ENCODE data around the gene HIRIP3.
"Not testable (repeated sequence)": the region's sequence is repeated elsewhere in the genome, so short reads cannot be mapped to it uniquely, and the experiment has no call there.

Gene HIRIP3

DNA sequence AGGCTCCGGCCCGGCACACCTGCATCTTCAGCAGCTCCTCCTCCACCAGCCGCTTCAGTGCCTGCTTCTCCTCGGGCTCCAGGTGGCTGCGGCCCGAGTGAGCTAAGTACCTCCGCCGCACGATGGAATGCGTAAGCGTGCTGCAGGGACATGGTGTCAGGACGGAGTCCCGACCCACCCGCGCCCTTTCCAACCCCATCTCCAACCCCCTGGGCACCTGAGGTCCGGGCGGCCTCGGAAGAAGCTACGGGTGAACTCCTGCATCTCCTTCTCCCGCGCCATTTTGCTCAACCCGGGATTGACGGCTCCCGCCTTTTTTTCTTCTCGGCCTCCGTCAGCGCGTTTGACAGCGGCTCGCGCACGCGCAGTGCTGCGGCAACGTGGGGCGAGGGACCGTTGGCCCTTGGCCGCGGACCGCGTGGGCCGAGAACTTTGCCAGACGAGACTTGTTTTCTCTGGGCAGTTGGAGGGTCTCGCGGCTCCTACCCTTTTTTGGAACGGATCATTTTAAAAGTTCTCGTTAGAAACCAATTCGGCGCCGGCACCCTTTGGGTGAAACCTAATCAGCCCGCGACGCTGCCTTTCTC is at the start of gene HIRIP3:
HIRIP3 (minus strand) TSS at position 294 of the 587 bp plus-strand sequence; CDS start at position 282, 12 bp downstream.
- DNase-seq (ENCODE audit: low read depth): peak; percentile 79

DNA sequence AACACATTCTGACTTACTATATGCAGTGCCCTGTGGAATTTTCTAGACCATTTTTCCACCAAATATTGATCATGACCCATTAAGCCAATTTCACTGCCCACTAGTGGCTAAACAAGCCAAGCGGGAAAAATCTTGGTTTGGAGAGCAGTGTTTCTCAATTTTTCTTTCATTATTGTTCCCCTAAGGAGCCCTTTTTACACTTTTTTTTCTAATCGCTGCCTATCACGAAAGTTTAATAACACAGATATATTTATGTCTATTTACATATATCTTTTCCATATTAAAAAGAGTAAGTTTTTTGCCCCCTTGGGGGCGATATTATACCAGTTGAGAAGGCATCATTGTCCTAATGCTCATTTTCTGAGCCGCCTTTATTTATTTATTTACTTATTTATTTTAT is 46.4 kb upstream of the HIRIP3 start:
- no peak for DNase-seq (ENCODE audit: low read depth)

DNA sequence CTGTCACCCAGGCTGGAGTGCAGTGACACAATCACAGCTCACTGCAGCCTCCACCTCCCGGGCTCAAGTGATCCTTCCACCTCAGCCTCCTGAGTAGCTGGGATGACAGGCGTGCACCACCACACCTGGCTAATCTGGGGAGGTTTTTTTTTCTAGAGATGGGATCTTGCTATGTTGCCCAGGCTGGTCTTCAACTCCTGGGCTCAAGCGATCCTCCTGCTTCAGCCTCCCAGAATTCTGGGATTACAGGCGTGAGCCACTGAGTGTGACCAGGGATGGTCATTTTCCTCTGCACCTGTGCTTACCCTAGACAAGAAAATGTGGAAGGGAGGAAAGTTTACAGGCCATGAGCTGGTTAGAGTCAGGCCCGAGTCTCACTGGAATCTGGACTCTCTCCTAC is 45.3 kb upstream of the HIRIP3 start:
- DNase-seq (ENCODE audit: low read depth): not testable (repeated sequence)

- DNase-seq (ENCODE audit: low read depth): no peak
These were observed 44.8 kb upstream of the HIRIP3 start for GRCh38 chr16:30040221-30040620.

DNA sequence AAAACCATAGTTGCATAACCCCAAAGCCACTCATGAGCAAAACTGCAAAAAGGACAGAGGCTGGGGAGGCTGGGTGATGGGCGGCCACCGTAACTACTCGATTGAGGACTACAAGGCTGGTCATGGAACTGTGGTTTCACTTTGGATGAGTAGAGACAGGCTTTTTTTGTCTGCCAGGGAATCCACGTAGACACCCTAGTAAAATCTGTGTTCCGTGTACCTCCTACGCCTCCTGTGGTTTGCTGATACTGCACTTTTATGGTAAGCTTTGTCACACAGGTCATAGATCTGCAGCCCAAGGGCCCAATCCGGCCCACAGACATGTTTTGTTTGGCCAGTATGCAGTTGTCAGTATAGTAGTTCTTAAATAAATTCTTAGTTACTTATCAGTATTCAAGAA is 37.9 kb upstream of the HIRIP3 start:
- no peak for DNase-seq (ENCODE audit: low read depth)

- peak; percentile 33 for DNase-seq (ENCODE audit: low read depth)
These were observed 36.8 kb upstream of the HIRIP3 start for GRCh38 chr16:30032083-30032819.

- DNase-seq (ENCODE audit: low read depth): no peak
These were observed 36.1 kb upstream of the HIRIP3 start for GRCh38 chr16:30031477-30031918.

GRCh38 chr16:30030841-30031413 is 35.5 kb upstream of the HIRIP3 start, which contains the start of gene TLCD3B:
TSS of gene TLCD3B (minus strand) at chr16:30031271. CDS start at chr16:30030527, 744 bp downstream.
- no peak for DNase-seq (ENCODE audit: low read depth)

DNA sequence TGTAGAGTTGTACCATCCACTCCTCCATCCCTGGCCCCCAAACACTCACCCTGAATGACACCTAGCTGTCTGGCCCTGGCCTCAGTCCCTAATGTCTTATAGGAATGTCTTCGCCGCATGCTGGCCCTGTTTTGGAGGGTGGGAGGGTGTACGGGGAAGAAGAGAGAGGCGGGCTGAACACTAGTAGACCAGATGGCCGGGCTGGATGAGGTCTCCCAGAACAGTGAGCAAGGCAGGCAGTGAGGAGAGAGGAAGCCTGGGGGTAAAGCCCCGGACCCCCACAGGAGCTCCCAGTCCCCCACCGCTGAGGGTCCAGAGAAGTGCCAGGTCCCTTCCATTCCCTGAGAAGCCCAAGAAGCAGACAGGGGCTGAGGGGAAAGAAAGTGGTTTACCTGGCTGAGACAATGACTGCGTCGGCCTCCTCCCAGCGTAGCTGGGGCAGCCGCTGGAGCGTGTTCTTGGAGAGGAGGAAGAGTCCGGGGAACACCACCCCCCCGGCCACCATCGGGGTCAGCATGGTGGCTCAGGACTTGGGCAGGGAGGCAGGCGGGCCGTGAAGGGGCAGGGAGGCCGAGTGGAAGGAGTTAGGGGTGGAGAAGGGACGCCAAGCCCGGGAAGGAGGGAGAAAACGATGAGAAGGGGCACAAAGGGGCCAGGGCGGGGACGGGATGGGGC is 34.7 kb upstream of the HIRIP3 start:
- no peak for DNase-seq (ENCODE audit: low read depth)

- no peak for DNase-seq (ENCODE audit: low read depth)
These were observed 33.1 kb upstream of the HIRIP3 start for GRCh38 chr16:30028438-30029076.

DNA sequence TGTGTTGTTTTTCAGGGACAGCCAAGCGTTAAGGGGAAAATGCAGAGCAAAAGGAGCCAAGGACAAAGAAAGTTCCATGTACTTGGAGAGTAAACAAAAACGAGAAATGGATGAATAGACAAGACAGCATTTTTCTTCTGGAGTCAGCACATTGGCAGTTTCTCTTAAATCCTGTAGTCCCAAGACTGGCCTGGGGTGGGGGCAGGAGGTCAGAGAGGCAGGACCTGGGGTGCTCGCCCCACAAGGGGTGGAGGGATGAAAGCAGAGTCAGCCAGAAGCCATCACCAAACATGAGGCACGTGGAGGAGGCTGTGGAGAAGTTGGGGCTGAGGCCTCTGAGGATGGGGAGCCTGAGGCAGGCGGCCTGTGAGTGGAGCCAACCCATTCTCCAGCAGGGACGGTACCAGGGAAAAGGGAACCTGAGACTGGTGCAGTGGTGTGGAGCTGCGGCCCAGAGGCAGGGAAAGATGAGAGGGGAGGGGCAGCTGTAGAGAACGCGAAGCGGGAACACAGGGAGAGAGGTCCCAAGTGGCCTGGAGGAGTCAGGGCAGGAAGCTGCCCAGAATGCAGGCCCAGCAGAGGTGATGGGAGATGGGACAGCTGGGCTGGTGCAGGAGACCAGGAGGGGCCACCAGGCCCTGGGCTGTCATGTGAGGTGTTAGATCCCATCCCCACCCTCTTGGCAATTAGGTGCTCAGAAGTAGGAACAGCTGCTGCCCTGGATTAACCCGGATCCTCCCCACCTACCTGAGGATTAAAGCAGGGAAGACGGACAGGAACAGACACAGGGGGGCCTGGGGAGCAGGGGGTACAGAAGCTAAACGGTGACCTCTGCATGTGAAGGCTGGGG is 32.4 kb upstream of the HIRIP3 start:
- no peak for DNase-seq (ENCODE audit: low read depth)

GRCh38 chr16:30026449-30026848 is 31.0 kb upstream of the HIRIP3 start:
- DNase-seq (ENCODE audit: low read depth): no peak

DNA sequence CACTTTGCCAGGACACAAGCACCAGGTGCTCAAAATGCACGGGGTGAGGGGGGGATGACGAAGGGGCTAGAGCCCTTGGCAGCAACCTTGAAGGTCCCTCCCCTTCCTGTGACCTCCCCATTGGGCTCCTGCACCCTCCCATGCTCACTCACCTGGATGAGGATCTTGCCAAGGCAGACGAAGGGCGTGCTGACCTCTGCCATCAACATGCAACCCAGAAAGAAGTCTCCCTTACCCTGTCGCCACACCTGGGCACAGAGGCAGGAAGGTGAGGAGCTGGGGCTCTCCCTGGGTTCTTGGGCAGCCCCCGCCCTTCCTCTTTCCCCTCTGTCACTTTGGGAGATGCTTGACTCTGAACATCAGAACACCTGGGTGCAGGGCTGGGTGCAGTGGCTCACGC is 30.2 kb upstream of the HIRIP3 start:
- DNase-seq (ENCODE audit: low read depth): no peak

DNA sequence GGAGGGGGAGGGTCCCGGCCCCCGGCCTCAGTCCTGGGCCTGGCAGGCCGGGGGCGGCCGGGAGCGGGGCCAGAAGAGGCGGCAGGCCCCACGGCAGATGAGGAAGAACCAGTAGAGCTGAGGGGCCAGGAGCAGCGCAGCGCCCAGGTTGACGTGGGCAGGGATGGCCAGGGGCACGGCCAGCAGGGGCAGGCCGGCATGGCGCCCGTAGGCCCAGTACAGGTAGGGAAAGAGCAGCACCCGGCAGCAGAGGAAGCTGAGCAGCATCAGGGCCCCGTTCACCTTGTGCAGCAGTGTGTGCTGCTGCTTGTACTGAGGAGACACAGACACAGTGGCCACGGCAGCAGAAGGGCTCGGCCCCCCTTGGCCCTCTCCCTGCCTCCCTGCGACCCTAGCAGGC is 29.7 kb upstream of the HIRIP3 start:
- DNase-seq (ENCODE audit: low read depth): no peak

DNA sequence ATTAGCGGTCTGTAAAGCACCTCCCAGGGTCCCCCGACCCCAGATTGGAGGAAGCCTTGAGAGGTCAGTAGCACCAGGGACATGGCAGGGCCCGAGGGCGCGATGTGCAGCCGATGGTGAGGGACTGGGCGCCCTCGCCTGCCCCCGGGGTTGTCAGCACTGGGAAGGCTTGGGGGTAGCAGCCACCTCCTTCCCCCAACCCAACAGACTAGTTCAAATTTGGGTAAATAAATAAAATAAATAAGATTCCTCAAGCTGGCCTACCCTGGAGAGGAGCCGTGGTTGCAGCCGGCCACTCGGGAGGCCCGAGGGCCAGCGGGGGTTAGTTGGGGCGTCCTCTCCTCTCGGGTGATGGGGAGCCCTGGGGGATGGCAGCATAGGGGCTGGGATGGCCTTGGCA is 29.0 kb upstream of the HIRIP3 start:
- DNase-seq (ENCODE audit: low read depth): no peak

DNA sequence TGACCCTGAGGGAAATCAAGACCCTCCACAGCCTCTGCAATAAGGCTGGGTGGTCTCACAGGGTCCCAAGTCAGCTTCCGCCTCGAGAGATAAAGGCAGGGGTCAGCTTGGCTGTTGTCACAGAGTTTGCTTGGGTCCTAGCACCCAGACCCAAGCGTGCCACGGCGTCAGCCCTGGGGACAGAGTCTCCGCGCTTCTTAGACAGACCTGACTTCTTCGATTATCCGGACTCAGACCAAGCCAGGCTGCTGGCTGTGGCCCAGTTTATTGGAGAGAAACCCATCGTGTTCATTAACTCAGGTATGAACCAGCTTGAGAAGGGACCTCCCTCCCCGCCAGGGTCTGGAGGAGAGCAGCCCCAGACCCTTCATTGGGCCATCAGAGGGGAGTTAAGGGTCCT is 28.2 kb upstream of the HIRIP3 start:
- DNase-seq (ENCODE audit: low read depth): no peak

GRCh38 chr16:30022887-30023286 is 27.5 kb upstream of the HIRIP3 start, which contains the start of gene C16orf92:
TSS of gene C16orf92 (plus strand) at chr16:30023198. CDS start at chr16:30023341, 143 bp downstream.
- DNase-seq (ENCODE audit: low read depth): no peak

- DNase-seq (ENCODE audit: low read depth): no peak
These were observed 23.3 kb upstream of the HIRIP3 start for GRCh38 chr16:30018731-30019158.

DNA sequence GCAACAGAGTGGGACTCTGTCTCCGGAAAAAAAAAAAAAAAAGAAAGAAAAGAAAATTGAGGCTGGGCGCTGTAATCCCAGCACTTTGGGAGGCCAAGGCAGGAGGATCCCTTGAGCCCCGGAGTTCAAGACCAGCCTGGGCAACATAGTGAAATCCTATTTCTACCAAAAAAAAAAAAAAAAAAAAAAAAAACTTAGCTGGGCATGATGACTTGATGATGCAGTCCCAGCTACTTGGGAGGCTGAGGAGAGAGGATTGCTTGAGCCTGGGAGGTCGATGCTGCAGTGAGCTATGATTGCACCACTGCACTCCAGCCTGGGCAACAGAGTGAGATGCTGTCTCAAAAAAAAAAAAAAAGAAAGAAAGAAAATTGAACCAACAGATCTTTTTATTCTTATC is 22.5 kb upstream of the HIRIP3 start:
- not testable (repeated sequence) for DNase-seq (ENCODE audit: low read depth)

- no peak for DNase-seq (ENCODE audit: low read depth)
These were observed 21.9 kb upstream of the HIRIP3 start for GRCh38 chr16:30017277-30017656.
